BLaER1 (cell line): Measurements from ENCODE around the gene IRF7.

Source experiments
- H3K27ac ChIP-seq: shearing (Covaris generic); formaldehyde crosslinking; 2 replicates; pipeline ENCODE4 v1.8.1; 2022
- H3K27me3 ChIP-seq: shearing (Covaris generic); formaldehyde crosslinking; 2 replicates; pipeline ENCODE4 v1.8.1; 2022
- H3K36me3 ChIP-seq: shearing (Covaris generic); formaldehyde crosslinking; 2 replicates; pipeline ENCODE4 v1.8.1; 2022
- H3K4me1 ChIP-seq: shearing (Covaris generic); formaldehyde crosslinking; 2 replicates; pipeline ENCODE4 v1.8.1; 2022
- H3K4me2 ChIP-seq: shearing (Covaris generic); formaldehyde crosslinking; 2 replicates; pipeline ENCODE4 v1.8.1; 2022
- H3K4me3 ChIP-seq: shearing (Covaris generic); formaldehyde crosslinking; 2 replicates; pipeline ENCODE4 v1.8.1; 2022
- H3K9ac ChIP-seq: shearing (Covaris generic); formaldehyde crosslinking; 2 replicates; pipeline ENCODE4 v1.8.1; 2022
- H3K9me3 ChIP-seq: shearing (Covaris generic); formaldehyde crosslinking; 2 replicates; pipeline ENCODE4 v1.8.1; 2022
- H4K20me1 ChIP-seq: shearing (Covaris generic); formaldehyde crosslinking; 2 replicates; pipeline ENCODE4 v1.8.1; 2022
- Cebpa-rat ChIP-seq: shearing (Covaris generic); IDR thresholded peaks from 2 replicates; pipeline ENCODE4 v1.8.1; 2022

Gene IRF7

GRCh38 chr11:616320-617198 is 809 bp upstream of the IRF7 start:
- peak overlapping the region; percentile 100 for H3K4me2 ChIP-seq
- peak overlapping the region; percentile 82 for H3K9ac ChIP-seq
- peaks cover 39% of the 10 kb centered on the region for H4K20me1 ChIP-seq
- peaks cover 47% of the 10 kb centered on the region for H3K4me1 ChIP-seq
- H3K9me3 ChIP-seq = no peaks in the 10 kb centered on the region
- H3K4me3 ChIP-seq = peak overlapping the region; percentile 75
- peaks cover 49% of the 10 kb centered on the region for H3K36me3 ChIP-seq
- no peaks in the 10 kb centered on the region for H3K27me3 ChIP-seq
- no peak for TF ChIP-seq Cebpa-rat
- H3K27ac ChIP-seq = peak overlapping the region; percentile 85

- peaks cover 66% of the 10 kb centered on the region for H3K36me3 ChIP-seq
- peak overlapping the region; percentile 75 for H3K4me3 ChIP-seq
- H4K20me1 ChIP-seq = peaks cover 56% of the 10 kb centered on the region
- TF ChIP-seq Cebpa-rat = no peak
- H3K27me3 ChIP-seq = no peaks in the 10 kb centered on the region
- peaks cover 47% of the 10 kb centered on the region for H3K4me1 ChIP-seq
- no peaks in the 10 kb centered on the region for H3K9me3 ChIP-seq
- H3K4me2 ChIP-seq = peak overlapping the region; percentile 100
- peak overlapping the region; percentile 85 for H3K27ac ChIP-seq
- peak overlapping the region; percentile 82 for H3K9ac ChIP-seq
These were observed 887 bp downstream of the IRF7 start for GRCh38 chr11:614623-615503.

GRCh38 chr11:614021-614622 is 1.6 kb downstream of the IRF7 start:
- peaks cover 68% of the 10 kb centered on the region for H3K36me3 ChIP-seq
- peaks cover 47% of the 10 kb centered on the region for H3K4me1 ChIP-seq
- H3K4me2 ChIP-seq = peak overlapping the region; percentile 100
- H3K27me3 ChIP-seq = no peaks in the 10 kb centered on the region
- no peak for TF ChIP-seq Cebpa-rat
- no peaks in the 10 kb centered on the region for H3K9me3 ChIP-seq
- H3K9ac ChIP-seq = no peak overlapping the region
- no peak overlapping the region for H3K4me3 ChIP-seq
- no peak overlapping the region for H3K27ac ChIP-seq
- H4K20me1 ChIP-seq = peaks cover 63% of the 10 kb centered on the region

- no peak overlapping the region for H3K27ac ChIP-seq
- no peak for TF ChIP-seq Cebpa-rat
- H3K36me3 ChIP-seq = peaks cover 68% of the 10 kb centered on the region
These were observed 2.3 kb downstream of the IRF7 start for GRCh38 chr11:613369-613968.

GRCh38 chr11:612961-613300 is 2.8 kb downstream of the IRF7 start:
- Histone ChIP-seq H3K9me3 (no peaks in the 10 kb centered on the region), H3K27ac (no peak overlapping the region), H3K36me3 (peaks cover 68% of the 10 kb centered on the region), H4K20me1 (peaks cover 75% of the 10 kb centered on the region), H3K9ac (no peak overlapping the region), H3K27me3 (no peaks in the 10 kb centered on the region), H3K4me2 (no peak overlapping the region), H3K4me1 (peaks cover 59% of the 10 kb centered on the region), H3K4me3 (no peak overlapping the region)
- TF ChIP-seq Cebpa-rat = no peak

More at GRCh38 chr11:613369-613968, 2.3 kb downstream of the IRF7 start:
- H3K9ac ChIP-seq = no peak overlapping the region
- H3K27me3 ChIP-seq = no peaks in the 10 kb centered on the region
- peaks cover 70% of the 10 kb centered on the region for H4K20me1 ChIP-seq
- peaks cover 54% of the 10 kb centered on the region for H3K4me1 ChIP-seq
- no peak overlapping the region for H3K4me2 ChIP-seq
- H3K4me3 ChIP-seq = no peak overlapping the region
- no peaks in the 10 kb centered on the region for H3K9me3 ChIP-seq

- Histone ChIP-seq H4K20me1 (peaks cover 81% of the 10 kb centered on the region), H3K27ac (no peak overlapping the region), H3K4me3 (no peak overlapping the region), H3K27me3 (no peaks in the 10 kb centered on the region), H3K4me2 (no peak overlapping the region), H3K36me3 (peaks cover 71% of the 10 kb centered on the region), H3K9me3 (no peaks in the 10 kb centered on the region), H3K4me1 (peaks cover 63% of the 10 kb centered on the region), H3K9ac (no peak overlapping the region)
- no peak for TF ChIP-seq Cebpa-rat
These were observed 3.4 kb downstream of the IRF7 start for GRCh38 chr11:612201-612960.

DNA sequence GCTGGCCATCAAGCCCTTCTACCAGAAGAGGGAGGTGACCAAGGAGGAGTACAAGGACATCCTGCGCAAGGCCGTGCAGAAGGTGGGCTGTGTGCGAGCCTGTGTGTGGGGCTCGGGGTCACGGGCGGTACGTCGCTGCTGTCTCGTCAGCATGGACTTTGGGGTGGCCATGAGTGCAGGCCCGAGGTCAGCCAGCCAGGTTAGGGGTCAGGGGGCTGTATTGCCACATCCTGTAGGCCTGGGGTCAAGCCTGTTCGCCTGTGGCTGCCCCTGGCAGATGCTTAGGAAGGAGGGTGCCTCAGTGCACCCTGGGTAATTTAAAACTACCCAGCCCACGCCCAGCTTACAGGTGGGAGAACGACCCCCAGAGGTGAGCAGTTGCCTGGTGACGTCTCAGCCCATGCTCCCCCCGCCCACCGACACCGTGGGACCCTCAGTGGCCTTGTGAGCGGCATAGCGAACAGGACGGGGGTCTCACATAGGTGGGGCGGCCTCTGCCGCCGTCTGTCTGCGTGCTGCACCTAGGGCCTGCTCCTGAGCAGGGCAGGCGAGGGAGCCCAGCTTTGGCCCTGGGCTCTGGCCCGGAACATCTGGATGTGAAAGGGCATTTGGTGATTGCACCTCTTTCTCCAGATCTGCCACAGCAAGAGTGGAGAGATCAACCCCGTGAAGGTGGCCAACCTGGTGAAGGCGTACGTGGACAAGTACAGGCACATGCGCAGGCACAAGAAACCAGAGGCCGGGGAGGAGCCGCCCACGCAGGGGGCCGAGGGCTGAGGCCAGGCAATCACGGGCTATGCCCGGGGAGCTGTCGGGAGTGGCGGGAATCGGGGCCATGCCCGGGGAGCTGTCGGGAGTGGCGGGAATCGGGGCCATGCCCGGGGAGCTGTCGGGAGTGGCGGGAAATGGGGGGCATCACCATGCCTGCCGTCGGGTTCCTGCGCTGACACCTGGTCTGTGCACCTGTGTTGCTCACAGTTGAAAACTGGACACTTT is 4.5 kb downstream of the IRF7 start:
- no peak for TF ChIP-seq Cebpa-rat
- Histone ChIP-seq H3K9ac (no peak overlapping the region), H3K4me1 (peaks cover 52% of the 10 kb centered on the region), H3K27me3 (no peaks in the 10 kb centered on the region), H4K20me1 (peaks cover 92% of the 10 kb centered on the region), H3K9me3 (no peaks in the 10 kb centered on the region), H3K4me2 (no peak overlapping the region), H3K36me3 (peaks cover 82% of the 10 kb centered on the region), H3K27ac (no peak overlapping the region), H3K4me3 (no peak overlapping the region)

GRCh38 chr11:610146-610801 is 5.5 kb downstream of the IRF7 start:
- H3K4me1 ChIP-seq = peaks cover 47% of the 10 kb centered on the region
- no peak overlapping the region for H3K4me3 ChIP-seq
- peaks cover 92% of the 10 kb centered on the region for H3K36me3 ChIP-seq
- no peaks in the 10 kb centered on the region for H3K27me3 ChIP-seq
- no peak overlapping the region for H3K4me2 ChIP-seq
- no peak overlapping the region for H3K27ac ChIP-seq
- no peaks in the 10 kb centered on the region for H3K9me3 ChIP-seq
- no peak overlapping the region for H3K9ac ChIP-seq
- H4K20me1 ChIP-seq = peaks cover 99% of the 10 kb centered on the region
- no peak for TF ChIP-seq Cebpa-rat
